Measurements from ENCODE around the gene NMNAT2. TPM values are rescaled to one million over a fixed set of nuclear protein-coding genes. Genes with fewer than 3 reads are reported as not detected.

NMNAT2 gene
- total and polyA plus RNA-seq, 3 donors from 2014 or later, result 23.6 to 52.0 (median 45.7) TPM

DNA sequence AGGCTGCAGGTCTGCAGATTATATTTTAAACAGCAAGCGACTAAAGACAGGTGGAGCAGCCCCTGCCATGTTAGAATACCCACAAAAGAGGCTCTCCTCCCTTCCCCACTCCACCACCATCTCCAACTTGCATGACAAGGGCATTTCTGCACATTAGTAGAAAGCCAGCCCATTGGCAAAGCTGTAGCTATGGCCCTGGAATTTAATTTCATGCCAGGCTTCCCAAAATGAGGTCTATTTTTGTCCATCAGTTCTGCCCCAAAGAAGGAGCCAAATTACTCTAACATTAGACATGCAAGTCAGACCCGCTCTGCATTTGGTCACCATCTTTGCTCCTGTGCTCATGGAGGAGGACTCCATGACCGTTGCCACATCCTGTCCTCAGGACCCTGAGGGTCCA is 116.9 kb downstream of the NMNAT2 start:
- Histone ChIP-seq H3K4me3 (no peak overlapping the region), H3K4me1 (peaks cover 4% of the 10 kb centered on the region), H3K27me3 (no peaks in the 10 kb centered on the region), H3K9me3 (no peaks in the 10 kb centered on the region), H3K36me3 (ENCODE audit: low read depth, missing control alignments) (no peaks in the 10 kb centered on the region), H3K27ac (no peak overlapping the region)
- no peak for TF ChIP-seq CTCF (IDR thresholded peaks at IDR 0.05)
- TF ChIP-seq POLR2A (IDR thresholded peaks at IDR 0.05), result no peak
- intact Hi-C loops (cut with DNase I; ENCODE audit: low total_unique reads), result no loop called here
- WGBS, 2 donors, result 73 to 83% methylated on average over 3 of the region's 3 CpGs
- DNase-seq, result no peak

GRCh38 chr1:183300828-183301227 is 117.4 kb downstream of the NMNAT2 start:
- H3K4me1 ChIP-seq, result peaks cover 4% of the 10 kb centered on the region
- no peak for DNase-seq
- H3K27ac ChIP-seq, result no peak overlapping the region
- H3K9me3 ChIP-seq, result no peaks in the 10 kb centered on the region
- TF ChIP-seq POLR2A (IDR thresholded peaks at IDR 0.05) (no peak), CTCF (IDR thresholded peaks at IDR 0.05) (no peak)
- no peaks in the 10 kb centered on the region for H3K27me3 ChIP-seq
- intact Hi-C loops (cut with DNase I; ENCODE audit: low total_unique reads), result no loop called here
- H3K36me3 ChIP-seq (ENCODE audit: low read depth, missing control alignments), result no peaks in the 10 kb centered on the region
- no peak overlapping the region for H3K4me3 ChIP-seq
- 85 to 88% methylated on average over 1 of the region's 1 CpG for WGBS, 2 donors

GRCh38 chr1:183300395-183300794 is 117.8 kb downstream of the NMNAT2 start:
- Histone ChIP-seq H3K27ac (no peak overlapping the region), H3K9me3 (no peaks in the 10 kb centered on the region), H3K27me3 (no peaks in the 10 kb centered on the region), H3K4me1 (peaks cover 4% of the 10 kb centered on the region), H3K36me3 (ENCODE audit: low read depth, missing control alignments) (no peaks in the 10 kb centered on the region), H3K4me3 (no peak overlapping the region)
- no peak for TF ChIP-seq CTCF (IDR thresholded peaks at IDR 0.05)
- no peak for TF ChIP-seq POLR2A (IDR thresholded peaks at IDR 0.05)
- no peak for DNase-seq
- intact Hi-C loops (cut with DNase I; ENCODE audit: low total_unique reads), result no loop called here

- no peaks in the 10 kb centered on the region for H3K4me1 ChIP-seq
- H3K36me3 ChIP-seq (ENCODE audit: low read depth, missing control alignments), result no peaks in the 10 kb centered on the region
- H3K27ac ChIP-seq, result no peak overlapping the region
- H3K27me3 ChIP-seq, result no peaks in the 10 kb centered on the region
- no peak overlapping the region for H3K4me3 ChIP-seq
- TF ChIP-seq POLR2A (IDR thresholded peaks at IDR 0.05) (no peak), CTCF (IDR thresholded peaks at IDR 0.05) (no peak)
- H3K9me3 ChIP-seq, result no peaks in the 10 kb centered on the region
- WGBS, 2 donors, result 48 to 58% methylated on average over 4 of the region's 4 CpGs
- intact Hi-C loops (cut with DNase I; ENCODE audit: low total_unique reads), result no loop called here
- DNase-seq, result no peak
These were observed 121.4 kb downstream of the NMNAT2 start for GRCh38 chr1:183296782-183297181.

DNA sequence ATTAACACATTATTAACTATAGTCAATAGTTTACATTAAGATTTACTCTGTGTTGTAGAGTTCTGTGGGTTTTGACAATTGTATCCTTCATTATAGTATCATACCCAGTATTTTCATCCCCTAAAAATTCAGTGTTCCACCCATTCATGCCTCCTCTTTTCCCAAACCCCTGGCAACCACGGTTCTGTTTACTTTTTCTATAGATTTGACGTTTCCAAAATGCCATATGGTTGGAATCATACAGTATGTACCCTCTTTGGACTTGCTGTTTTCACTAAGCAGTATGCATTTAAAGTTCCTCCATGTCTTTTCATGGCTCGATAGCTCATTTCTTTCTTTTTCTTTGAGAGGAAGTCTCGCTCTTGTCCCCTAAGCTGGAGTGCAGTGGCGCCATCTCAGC is 122.7 kb downstream of the NMNAT2 start:
- Histone ChIP-seq H3K4me1 (no peaks in the 10 kb centered on the region), H3K27me3 (no peaks in the 10 kb centered on the region), H3K4me3 (no peak overlapping the region), H3K9me3 (no peaks in the 10 kb centered on the region), H3K27ac (no peak overlapping the region), H3K36me3 (ENCODE audit: low read depth, missing control alignments) (no peaks in the 10 kb centered on the region)
- intact Hi-C loops (cut with DNase I; ENCODE audit: low total_unique reads), result no loop called here
- no peak for DNase-seq
- 80 to 84% methylated on average over 5 of the region's 5 CpGs for WGBS, 2 donors
- TF ChIP-seq CTCF (IDR thresholded peaks at IDR 0.05) (no peak), POLR2A (IDR thresholded peaks at IDR 0.05) (no peak)

Measured in testis (tissue), 3 donors.